Stimulated activated CD8-positive, alpha-beta memory T cell treated with anti-CD3 and anti-CD28 coated beads, Interleukin-2, amount 100 ng/mL, for 48 hours (primary cell): Measurements from ENCODE around the gene PLEK.
"Not testable (repeated sequence)": the region's sequence is repeated elsewhere in the genome, so short reads cannot be mapped to it uniquely, and the experiment has no call there.

Source experiments
- DNase-seq, 2 donors: peaks; one replicate each; pipeline ENCODE4 v3.0.0-alpha.2; 2020; ENCODE audit warnings: low read depth in 2 of 2

The PLEK gene, protein sequence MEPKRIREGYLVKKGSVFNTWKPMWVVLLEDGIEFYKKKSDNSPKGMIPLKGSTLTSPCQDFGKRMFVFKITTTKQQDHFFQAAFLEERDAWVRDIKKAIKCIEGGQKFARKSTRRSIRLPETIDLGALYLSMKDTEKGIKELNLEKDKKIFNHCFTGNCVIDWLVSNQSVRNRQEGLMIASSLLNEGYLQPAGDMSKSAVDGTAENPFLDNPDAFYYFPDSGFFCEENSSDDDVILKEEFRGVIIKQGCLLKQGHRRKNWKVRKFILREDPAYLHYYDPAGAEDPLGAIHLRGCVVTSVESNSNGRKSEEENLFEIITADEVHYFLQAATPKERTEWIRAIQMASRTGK

DNA sequence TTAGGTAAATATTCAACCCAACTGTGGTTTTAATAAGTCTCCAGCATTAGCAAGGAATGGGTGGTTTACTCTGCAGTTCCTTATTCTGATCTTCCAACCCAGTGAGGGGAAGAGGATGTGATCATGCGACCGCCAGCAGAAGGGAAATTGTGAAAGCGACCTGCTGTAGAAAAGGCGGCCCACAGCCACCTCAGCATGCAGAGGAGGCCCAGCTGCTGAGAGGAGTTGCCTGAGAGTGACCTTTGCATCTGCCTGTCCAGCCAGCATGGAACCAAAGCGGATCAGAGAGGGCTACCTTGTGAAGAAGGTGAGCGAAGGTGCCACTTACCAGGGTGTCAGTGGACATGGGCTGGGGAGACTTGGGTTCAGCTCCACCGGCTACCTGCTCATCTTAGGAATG is at the start of gene PLEK:
PLEK (plus strand) TSS at position 196 of the 400 bp plus-strand sequence; CDS start at position 266, 70 bp downstream.
- no peak for DNase-seq

DNA sequence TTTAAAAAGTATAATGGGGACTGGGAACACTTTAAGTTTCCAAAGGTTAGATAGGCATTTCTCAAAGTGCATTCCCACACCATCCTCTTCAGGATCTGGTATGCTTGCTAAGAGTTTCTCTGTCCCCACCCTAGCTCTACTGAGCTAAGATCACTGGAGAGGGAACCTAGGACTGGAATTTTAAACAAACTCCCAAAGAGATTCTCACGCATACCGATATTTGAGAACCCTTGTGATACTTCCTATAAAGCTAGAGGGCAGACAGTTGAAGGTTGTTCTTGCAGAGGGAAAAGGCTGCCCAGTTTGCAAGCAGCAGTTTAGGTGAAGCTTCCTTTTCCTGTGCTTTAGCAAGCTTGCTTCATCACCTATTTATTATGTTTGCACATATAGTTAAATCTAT is 49.0 kb upstream of the PLEK start:
- DNase-seq = no peak

DNA sequence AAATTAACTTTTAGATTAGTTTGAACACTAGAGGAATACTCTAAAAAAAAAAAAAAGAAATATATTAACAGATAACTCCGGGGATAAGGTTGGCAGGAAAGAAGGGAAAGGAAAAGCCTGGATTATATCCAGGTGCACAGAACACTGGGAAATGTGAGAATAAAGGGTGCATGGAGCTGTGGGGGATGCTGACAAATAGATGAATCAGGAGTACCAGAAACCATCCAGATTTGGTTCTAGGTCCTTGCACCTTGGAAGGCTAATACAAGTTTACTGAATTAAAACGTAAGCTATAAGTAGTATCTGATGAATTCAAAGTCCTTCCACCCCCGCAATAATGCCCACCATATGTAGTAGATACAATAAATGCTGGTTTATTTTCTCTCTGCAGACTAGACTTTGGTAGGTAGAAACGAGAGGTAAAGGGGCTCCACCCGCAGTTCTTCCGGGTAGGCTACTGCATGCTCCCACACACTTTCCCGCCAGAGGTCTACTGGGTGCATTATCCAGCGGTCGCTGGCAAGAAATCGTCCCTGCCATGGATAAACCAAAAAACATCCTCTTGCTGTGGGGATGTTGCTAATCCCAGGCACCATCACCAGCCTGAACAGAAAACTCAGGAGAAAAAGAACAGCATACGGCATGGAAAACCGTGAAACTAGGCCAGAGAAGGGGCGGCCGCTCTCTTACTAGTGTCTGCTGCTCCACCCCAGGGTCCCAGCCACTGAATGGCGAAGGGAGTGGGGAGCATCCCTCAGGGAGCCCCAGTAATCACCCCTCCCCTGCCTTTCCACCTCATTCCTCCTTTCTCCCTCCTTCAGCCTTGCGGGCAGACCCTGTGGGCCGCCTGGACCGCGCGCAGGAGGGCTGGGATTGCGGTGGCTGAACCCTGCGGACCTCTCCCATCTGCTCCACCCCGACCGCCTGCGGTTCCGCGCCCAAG is 46.8 kb upstream of the PLEK start:
- no peak for DNase-seq

DNA sequence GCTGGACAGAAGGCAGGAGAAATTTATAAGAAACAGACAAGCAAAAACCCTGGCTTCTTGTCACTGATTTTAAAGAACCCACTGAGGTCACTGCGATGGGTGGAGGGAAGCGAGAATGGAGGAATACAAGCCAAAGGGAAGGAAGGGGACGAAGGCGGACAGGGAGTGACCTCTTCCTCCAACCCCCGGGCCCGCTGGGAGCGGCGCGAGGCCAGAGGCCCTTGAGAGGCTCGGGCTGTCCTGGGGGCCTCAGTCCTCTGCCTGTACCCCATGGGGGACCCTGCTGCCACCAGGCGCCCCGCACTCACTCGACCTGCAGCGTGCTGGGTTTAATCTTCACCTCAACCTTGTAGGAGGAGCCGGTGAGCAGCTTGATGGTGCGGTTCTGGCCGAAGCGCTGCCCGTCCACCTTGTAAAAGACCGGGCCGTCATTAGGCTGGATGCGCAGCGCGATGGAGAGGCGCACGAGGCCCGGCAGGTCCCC is 46.1 kb upstream of the PLEK start:
- no peak for DNase-seq

DNA sequence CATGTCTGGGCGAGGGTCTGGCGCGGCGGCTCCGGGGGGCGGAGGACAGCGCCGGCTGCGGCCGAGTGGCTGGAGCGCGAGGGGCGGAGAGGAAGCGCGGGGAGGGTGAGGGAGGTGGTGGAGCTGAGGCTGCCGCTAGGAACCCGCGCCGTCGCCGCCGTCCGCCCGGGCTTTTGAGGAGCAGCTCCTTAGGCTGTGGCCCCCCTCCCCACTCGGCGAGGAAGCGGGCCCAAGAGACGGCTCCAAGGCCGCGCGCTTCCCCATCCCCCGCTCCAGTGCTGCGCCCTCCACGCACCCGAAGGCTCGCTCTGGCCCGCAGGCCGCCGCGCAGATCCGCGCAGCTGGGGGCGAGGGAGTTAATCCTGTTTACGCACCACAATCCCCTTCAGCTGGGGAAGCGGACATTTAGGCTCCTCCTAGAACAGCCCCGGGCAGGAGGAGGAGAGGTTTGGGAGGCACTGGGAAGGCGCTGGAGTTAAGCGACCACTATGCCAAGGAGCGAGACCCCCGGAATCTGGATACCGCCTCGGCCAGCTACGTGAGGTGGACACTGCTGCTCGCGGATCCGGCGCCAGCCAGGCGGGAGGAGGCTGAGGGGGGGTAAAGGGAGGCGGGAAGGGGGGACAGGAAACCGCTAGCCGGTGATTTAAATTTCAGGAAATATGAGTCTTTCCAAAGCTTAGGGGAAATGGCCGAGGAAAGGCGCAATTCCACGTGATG is 45.5 kb upstream of the PLEK start, which contains the start of gene CNRIP1:
CNRIP1 (minus strand) TSS at position 552 of the 720 bp plus-strand sequence; CDS start at position 3, 549 bp downstream.
- DNase-seq = no peak

DNA sequence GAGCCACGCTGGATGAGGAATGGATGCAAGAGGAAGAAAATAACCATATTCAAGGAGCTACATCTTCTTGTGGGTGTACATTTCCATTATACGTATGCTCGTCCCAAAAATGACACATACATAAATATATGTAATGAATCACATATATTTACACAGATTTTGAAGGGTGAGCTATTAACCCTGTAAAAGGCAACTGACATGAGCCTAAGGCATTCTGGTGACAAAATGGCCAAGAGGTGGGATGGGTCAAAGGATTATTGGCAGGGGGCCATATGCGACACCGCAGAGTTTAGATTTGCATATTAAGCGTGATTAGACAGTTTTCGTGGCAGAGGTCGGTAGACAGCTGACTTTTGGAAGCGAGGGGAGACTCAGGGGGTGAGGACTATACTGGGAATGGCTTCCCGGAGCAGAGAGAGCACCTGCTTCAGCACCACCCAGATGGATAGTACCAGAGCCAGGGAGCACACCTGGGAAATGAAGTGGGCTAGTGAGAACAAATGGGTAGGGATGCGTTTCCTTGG is 44.9 kb upstream of the PLEK start:
- no peak for DNase-seq

DNA sequence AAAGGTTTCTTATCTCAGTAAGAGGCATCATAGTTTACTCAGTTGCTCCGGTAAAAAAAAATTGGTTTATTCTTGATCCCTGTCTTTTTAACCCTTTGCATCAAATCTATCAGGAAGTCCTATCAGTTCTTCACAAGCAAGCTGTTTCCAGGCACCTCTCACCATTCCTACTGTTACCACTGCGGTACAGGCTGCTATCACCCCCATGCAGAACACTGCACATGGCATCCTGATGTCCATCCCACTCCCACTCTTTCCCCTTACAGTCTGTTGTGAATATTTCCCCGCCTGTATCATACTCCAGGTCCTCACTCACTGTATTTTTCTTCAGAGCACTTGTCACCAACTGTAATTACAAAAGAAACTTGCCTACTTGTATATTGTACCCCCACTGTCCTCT is 40.0 kb upstream of the PLEK start:
- DNase-seq = no peak

DNA sequence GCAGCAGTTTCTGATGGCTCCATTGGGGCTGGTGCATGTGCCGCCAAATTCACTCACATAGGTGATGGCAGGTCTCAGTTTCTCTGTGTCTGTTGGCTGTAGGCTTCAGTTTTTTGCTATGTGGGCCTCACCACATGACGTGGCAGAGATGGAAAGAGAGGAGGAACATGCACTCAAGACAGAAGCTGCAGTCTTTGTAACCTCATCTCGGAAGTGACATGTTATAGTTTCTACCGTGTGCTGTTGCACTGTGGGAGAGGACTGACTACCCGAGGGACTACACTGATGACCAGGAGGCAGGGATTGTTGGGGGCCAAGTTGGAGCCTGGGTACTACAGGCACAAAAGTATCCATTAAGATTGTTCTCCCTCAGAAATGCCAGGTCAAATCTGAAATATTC is 36.2 kb upstream of the PLEK start:
- DNase-seq = no peak

DNA sequence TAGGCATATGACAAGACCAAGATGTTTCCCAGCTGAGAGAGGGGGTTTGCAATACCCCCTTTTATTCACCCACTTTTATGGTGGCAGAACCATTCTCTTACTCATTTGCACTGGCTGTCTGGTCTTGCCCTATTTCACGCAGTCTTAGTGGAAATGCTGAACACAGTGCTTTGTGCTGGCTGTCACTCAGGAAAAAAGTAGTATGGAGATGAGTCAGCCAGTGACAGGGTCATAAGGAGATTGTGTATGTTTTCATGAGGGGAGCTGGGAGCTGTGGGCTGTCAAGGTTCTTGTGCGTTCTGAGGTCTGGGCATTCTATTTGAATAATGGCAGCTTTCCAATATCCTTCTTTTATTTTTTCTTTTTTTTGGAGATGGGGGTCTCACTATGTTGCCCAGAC is 34.4 kb upstream of the PLEK start:
- DNase-seq = no peak

DNA sequence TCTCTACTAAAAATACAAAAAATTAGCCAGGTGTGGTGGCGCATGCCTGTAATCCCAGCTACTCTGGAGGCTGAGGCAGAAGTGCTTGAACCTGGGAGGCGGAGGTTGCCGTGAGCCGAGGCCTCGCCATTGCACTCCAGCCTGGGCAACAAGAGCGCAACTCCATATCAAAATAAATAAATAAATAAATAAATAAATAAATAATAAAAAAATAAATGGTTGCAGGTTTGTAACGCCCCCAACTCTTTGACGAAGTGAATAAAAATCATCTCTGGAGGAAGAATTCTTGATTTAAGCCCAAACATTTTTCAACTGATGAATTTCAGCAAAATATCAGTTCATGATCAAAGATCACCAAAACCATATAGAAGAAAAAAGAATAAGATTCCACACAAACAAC is 32.1 kb upstream of the PLEK start:
- DNase-seq = no peak

DNA sequence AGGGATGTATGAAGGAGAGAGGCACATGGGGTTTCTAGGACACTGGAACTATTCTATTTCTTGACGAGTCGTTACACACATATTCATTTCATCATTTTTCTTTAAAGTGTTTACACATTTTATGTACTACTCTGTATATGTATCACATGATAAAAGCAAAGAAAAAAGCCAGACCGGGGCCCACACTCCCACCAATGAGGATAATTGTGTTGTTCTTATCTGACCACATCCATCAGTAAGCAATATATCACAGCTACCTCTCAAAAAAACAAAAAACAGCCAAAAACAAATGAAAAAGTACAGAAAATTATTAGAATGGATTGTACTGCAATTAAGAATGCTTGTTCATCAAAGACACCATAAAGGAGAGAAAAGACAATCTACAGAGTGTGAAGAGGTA is 31.2 kb upstream of the PLEK start:
- DNase-seq = no peak

DNA sequence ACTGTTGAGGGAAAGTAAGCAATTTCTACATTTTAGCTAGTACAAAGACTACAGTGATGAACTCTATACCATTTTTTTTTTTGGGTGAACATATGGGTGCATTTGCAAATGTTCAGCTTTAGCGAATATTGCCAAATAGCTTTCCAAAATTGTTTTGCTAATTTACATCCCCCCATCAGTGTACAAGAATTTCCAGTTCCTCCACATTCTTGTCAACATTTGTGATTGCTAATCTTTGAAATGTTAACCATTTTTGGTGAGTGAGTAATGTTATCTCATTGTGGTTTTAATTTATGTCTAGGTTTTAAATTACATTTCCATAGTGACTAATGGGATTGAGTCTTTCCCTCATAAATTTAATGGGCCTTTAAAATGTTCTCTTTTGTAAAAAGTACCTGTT is 28.9 kb upstream of the PLEK start:
- no peak for DNase-seq

DNA sequence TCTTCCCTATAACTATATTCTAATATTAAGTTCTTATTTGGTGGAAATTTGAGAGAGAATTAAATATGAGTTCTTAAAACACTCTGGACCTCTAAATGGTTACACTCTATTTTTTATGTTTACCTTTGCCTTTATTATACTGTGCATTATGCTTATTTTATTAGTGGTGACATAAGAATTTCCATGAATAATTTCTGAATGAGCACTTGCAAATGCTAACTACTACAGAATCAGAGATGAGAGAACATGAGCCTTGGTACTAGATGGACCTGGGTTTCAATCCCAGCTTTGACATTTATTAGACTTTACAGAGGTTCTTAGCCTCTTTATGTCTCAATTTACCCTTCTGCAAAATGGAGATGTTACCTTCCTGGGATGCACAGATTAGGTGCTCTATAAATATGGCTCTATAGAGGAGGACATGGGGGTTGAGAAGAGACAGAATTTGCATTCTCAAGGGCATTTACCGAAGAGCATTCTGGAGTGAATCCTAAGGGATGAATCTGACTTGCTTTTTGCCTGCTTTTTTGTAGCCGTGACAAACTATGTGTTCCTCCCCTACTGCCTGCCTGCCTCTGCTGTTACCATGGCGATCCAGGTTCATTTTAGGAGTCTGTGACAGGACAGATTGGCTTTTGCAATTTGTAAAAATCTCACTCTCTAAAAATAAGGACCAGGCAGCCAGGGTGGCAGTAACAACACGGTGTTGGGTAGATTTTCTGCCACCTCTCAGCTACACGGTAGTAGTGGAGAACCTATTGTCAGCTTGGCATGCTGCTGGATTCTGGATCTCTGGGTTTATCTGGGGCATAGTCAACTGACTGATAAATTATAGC is 24.6 kb upstream of the PLEK start:
- DNase-seq = no peak

DNA sequence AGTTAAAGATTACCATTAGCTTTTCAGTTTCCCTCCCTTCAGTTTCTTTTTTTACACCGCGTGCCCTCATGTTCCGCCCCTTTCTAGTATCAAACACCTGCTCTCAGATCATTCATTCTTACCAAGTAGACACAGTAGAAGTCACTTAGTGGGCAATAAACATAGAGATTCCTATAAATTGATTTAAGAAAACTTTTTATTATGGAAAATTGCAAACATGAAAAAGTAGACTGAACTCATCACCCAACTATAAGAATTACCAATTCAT is 24.1 kb upstream of the PLEK start:
- no peak for DNase-seq

DNA sequence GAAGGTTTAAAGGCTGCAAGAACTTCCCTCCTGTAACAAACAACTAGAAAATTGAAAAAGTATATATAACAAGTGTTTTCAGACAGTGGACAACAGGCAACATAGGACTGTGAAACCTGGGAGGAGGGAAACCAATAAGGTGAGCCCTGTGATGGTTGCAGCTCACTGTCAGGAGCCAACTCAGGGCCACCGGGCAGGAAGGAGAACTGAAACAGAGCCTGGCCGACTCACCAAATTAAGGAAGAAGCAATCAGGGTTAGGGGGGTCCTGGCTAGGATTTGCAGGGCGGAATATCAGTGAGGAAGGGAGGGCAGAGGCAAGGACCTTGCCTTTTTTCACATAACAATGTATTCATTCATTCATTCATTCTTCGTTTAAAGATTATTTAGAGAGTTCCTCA is 23.5 kb upstream of the PLEK start:
- no peak for DNase-seq

DNA sequence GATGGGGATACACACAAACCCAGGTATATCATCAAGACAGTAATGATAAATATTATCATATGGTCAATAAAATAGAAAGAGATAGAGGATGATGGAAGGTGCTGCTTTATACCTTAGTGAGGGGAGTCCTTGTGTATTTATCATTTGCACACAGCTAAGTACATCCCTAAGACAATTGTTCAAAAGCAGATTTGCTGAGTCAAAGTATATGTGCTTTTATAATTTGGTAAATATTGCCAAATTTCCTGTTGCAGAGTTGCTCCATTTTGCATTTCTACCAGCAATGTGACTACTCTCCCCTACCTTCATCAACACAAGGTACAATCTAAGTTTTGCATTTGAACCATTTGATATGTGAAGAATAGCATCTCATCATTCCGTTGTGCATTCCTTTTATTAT is 22.6 kb upstream of the PLEK start:
- DNase-seq = no peak

DNA sequence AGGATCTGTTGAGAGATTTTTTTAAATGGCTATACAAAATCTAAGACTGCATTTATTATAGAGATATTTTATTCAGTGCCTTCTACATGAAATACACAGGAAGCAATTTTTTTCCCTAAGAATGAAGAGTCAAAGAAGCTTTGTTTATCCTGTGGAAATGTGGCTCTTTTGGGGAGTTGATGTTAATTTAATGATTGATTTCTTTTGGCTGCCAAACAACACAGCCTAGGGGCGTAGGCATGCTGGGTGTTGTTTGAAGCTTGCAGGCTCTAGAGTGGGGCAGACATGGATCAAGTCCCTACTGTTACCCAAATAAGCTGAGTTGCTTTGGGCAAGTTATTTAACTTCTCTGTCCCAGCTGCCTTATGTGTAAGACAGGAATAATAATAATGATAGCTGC is 21.1 kb upstream of the PLEK start:
- DNase-seq = no peak

DNA sequence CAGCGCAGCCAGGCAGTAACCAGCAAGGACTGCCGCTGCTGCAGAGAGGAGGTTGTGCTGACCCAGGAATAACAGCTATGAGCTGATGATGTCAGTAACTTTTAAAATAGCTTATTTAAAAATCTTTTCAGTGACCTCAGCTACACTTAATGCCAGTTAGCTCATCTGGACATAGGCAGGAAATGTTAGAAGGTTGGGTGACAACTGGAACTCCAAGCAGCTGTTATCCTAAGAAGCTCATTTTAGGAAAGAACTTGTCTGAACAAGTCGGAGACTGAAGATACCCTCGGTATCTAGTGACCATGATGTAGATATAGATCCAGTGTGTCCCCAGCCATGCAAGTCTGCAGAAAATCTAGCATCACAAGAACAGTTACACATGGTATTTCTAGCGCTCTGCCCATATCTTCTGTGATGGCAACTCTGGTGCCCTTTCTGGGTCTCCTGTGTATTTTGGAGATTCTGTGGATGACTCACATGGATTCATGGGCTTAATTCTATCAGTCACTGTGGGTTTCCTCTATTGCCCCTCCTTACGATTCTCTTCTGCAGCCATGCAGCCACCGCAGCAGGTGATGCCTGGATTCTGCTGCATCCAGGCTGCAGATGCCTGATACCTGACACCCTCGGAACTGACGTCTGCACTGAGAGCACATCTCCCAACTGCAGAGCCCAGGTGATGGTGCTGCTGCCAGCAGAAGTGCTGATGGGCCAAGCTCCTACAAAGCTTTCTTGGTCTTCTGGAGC is 19.8 kb upstream of the PLEK start:
- DNase-seq = no peak

DNA sequence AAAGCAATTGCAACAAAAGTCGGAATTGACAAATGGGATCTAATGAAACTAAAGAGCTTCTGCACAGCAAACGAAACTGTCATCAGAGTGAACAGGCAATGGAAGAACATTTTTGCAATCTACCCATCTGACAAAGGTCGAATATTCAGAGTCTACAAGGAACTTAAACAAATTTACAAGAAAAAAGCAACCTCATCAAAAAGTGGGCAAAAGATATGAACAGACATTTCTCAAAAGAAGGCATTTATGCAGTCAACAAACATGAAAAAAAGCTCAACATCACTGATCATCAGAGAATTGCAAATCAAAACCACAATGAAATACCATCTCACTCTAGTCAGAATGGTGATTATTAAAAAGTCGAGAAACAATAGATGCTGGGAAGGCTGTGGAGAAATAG is 16.0 kb upstream of the PLEK start:
- DNase-seq = not testable (repeated sequence)

DNA sequence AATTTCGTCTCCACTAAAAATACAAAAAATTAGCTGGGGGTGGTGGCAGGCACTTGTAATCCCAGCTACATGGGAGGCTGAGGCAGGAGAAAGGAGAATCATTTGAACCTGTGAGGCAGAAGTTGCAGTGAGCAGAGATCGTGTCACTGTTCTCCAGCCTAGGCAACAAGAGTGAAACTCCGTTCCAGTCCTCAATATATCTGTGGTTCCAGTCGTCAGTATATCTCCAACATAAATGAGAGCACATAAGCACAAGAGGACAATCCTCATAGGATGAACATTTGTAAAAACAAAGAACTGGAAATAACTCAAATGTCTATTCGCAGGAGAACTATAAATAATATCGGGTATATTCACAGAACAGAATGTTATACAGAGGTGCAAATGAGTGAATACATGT is 13.1 kb upstream of the PLEK start:
- DNase-seq = no peak
